GM12878 (cell line): ENCODE data around the gene NAV3. TPM values are rescaled to one million over a fixed set of nuclear protein-coding genes. Genes with fewer than 3 reads are reported as not detected.

Experiments
- ATAC-seq: fragments of 200-7000 bp; cut with Tn5 transposase; 3 replicates; pipeline ENCODE4 v1.9.1; 2020; ENCODE audit warnings: mild to moderate bottlenecking, moderate library complexity
- BruUV-seq: library from RNA; stranded (reverse); fragments of 400-500 nt; replicated peaks from 2 replicates; lab custom pipeline; 2021; lab: Mats Ljungman, UMichigan
- CTCF ChIA-PET: fragments of 300-600 bp; sonication (Branson Sonifier 250); formaldehyde crosslinking; extraction: SDS; loops from one replicate; lab custom pipeline; 2021; ENCODE audit warnings: inconsistent platforms; lab: Yijun Ruan, JAX
- POLR2A ChIA-PET: fragments of 350-600 bp; formaldehyde crosslinking; extraction: SDS; loops from one replicate; lab custom pipeline; 2021; ENCODE audit warnings: inconsistent platforms; lab: Charles Lee
- RAD21 ChIA-PET: fragments of 300-600 bp; sonication (Branson Sonifier 250); formaldehyde crosslinking; loops from one replicate; lab custom pipeline; 2023; ENCODE audit warnings: antibody characterized with exemption; ENCODE audit not compliant: unreplicated experiment; lab: Charles Lee
- SMC1A ChIA-PET: fragments of 300-600 bp; sonication (Branson Sonifier 250); formaldehyde crosslinking; loops from one replicate; lab custom pipeline; 2023; ENCODE audit not compliant: unreplicated experiment, uncharacterized antibody; lab: Charles Lee
- DNase-seq: peaks from one replicate; pipeline ENCODE4 v3.0.0-alpha.2; 2011; ENCODE audit warnings: low read depth, low spot score
- FAIRE-seq: peaks from 3 replicates; lab custom pipeline; 2011; peaks lifted over from hg19 to GRCh38; lab: Jason Lieb, UNC
- H2AFZ ChIP-seq: 2 replicates; pipeline ENCODE4 v1.6.0; 2011; ENCODE audit warnings: low read depth, low read length, control low read depth; ENCODE audit not compliant: control insufficient read depth
- H3K27ac ChIP-seq: 2 replicates; pipeline ENCODE4 v1.5.1; 2011; ENCODE audit warnings: control low read depth; ENCODE audit not compliant: control insufficient read depth, insufficient read depth
- H3K27me3 ChIP-seq, 2 experiments: replicated peaks in 1 of 2; 2 replicates each; pipeline versions ENCODE4 v1.6.0 to v1.6.1; 2011; ENCODE audit warnings: low read length in 1 of 2; ENCODE audit not compliant: control insufficient read depth in 2 of 2, insufficient read depth in 2 of 2
- H3K36me3 ChIP-seq, 2 experiments: 2 replicates each; pipeline ENCODE4 v1.5.1; 2011; ENCODE audit warnings: low read length in 1 of 2; ENCODE audit not compliant: control insufficient read depth in 2 of 2, insufficient read depth in 2 of 2
- H3K4me1 ChIP-seq: 2 replicates; pipeline ENCODE4 v1.6.1; 2011; ENCODE audit warnings: mild to moderate bottlenecking, low read length, moderate library complexity, mixed read lengths; ENCODE audit not compliant: control insufficient read depth, insufficient read depth
- H3K4me2 ChIP-seq: 2 replicates; pipeline ENCODE4 v1.6.0; 2011; ENCODE audit warnings: control low read depth; ENCODE audit not compliant: control insufficient read depth, insufficient read depth
- H3K4me3 ChIP-seq: fragments of 200-600 bp; sonication (generic); 2 replicates; pipeline ENCODE4 v1.5.1; 2016
- H3K79me2 ChIP-seq: 2 replicates; pipeline ENCODE4 v1.6.0; 2011; ENCODE audit warnings: low read length; ENCODE audit not compliant: control insufficient read depth, insufficient read depth
- H3K9ac ChIP-seq: 2 replicates; pipeline ENCODE4 v1.8.0; 2011; ENCODE audit warnings: low read length, control low read depth, mixed read lengths; ENCODE audit not compliant: control insufficient read depth, insufficient read depth
- H3K9me3 ChIP-seq: replicated peaks from 3 replicates; pipeline ENCODE4 v1.5.1; 2011; ENCODE audit warnings: mild to moderate bottlenecking, low read length; ENCODE audit not compliant: control insufficient read depth, insufficient read depth
- H4K20me1 ChIP-seq: 2 replicates; pipeline ENCODE4 v1.6.0; 2011; ENCODE audit not compliant: control insufficient read depth, insufficient read depth
- ATF7 ChIP-seq: fragments of 450-650 bp; IDR thresholded peaks from 2 replicates; pipeline ENCODE4 v1.6.1; 2016; ENCODE audit warnings: low read depth, mild to moderate bottlenecking
- CHD4 ChIP-seq: fragments of 200-600 bp; sonication (generic); IDR thresholded peaks from 2 replicates; pipeline ENCODE4 v1.6.1; 2016; ENCODE audit warnings: mild to moderate bottlenecking
- KAT2A ChIP-seq: conservative IDR thresholded peaks from 2 replicates; pipeline ENCODE4 v1.6.1; 2011; ENCODE audit warnings: low read depth, low read length; ENCODE audit not compliant: control insufficient read depth
- MTA2 ChIP-seq: fragments of 450-650 bp; IDR thresholded peaks from 2 replicates; pipeline ENCODE4 v1.6.1; 2016; ENCODE audit warnings: low read depth, mild to moderate bottlenecking, moderate library complexity
- NBN ChIP-seq: fragments of 450-650 bp; IDR thresholded peaks from 2 replicates; pipeline ENCODE4 v1.6.1; 2016
- PAX5 ChIP-seq: IDR thresholded peaks from 2 replicates; pipeline ENCODE4 v1.6.1; 2011; ENCODE audit warnings: low read depth, low read length, borderline replicate concordance
- PBX3 ChIP-seq: IDR thresholded peaks from 2 replicates; pipeline ENCODE4 v1.6.1; 2011; ENCODE audit warnings: mild to moderate bottlenecking, low read depth, low read length, moderate library complexity; ENCODE audit not compliant: insufficient replicate concordance
- RELA ChIP-seq: fragments of 450-650 bp; IDR thresholded peaks from 2 replicates; pipeline ENCODE4 v1.8.0; 2014; ENCODE audit warnings: borderline replicate concordance; ENCODE audit not compliant: partially characterized antibody
- SMC3 ChIP-seq: IDR thresholded peaks from 2 replicates; pipeline ENCODE4 v1.6.1; 2011; ENCODE audit warnings: low read length, improper control_type of control experiment, borderline replicate concordance
- YY1 ChIP-seq: IDR thresholded peaks from 2 replicates; pipeline ENCODE4 v1.6.1; 2011; ENCODE audit warnings: low read depth, mild to moderate bottlenecking, low read length
- ZBED1 ChIP-seq: IDR thresholded peaks from 2 replicates; pipeline ENCODE4 v1.6.1; 2016; ENCODE audit warnings: borderline replicate concordance
- ZNF207 ChIP-seq: fragments of 450-650 bp; IDR thresholded peaks from 2 replicates; pipeline ENCODE4 v1.6.1; 2014; ENCODE audit warnings: antibody characterized with exemption, mild to moderate bottlenecking, borderline replicate concordance
- ZNF384 ChIP-seq: IDR thresholded peaks from 2 replicates; pipeline ENCODE4 v1.6.1; 2012; ENCODE audit warnings: low read depth, mild to moderate bottlenecking, low read length, improper control_type of control experiment, borderline replicate concordance
- ZSCAN29 ChIP-seq: fragments of 450-650 bp; IDR thresholded peaks from 2 replicates; pipeline ENCODE4 v1.6.1; 2017; ENCODE audit warnings: mild to moderate bottlenecking, moderate library complexity
- WGBS: methylation state at CpG from one replicate; pipeline ENCODE4 v1.1.6; 2016; ENCODE audit warnings: low lambda C conversion rate; ENCODE audit not compliant: insufficient replicate concordance, insufficient coverage; ENCODE audit errors: missing lambda C conversion rate; 5-methylcytosine and 5-hydroxymethylcytosine counted together
- in situ Hi-C: fragments of 300-500 bp; cut with MboI; formaldehyde crosslinking; loops from 9 replicates; pipeline ENCODE4 v1.14.3; 2018; ENCODE audit warnings: mixed read lengths
- intact Hi-C: fragments of 100-400 bp; cut with micrococcal nuclease; formaldehyde crosslinking; loops from one replicate; pipeline ENCODE4 v1.14.2; 2022; ENCODE audit not compliant: unreplicated experiment
- polyA plus RNA-seq, 11 experiments: library from polyadenylated mRNA; depleted of rRNA in 4 of 11; unstranded in 6 of 11; stranded (reverse) in 5 of 11; fragments of >200 nt; fragmentation: Nextera tagmentation in 4 of 11; fragmentation: Illumina TruSeq in 1 of 11; extraction: Ambion mirVana in 4 of 11; extraction: Trizol in 1 of 11; gene quantifications; 1 replicate in 1 of 11; 2 replicates in 10 of 11; pipeline versions ENCODE4 v1.2.1 to v1.2.3, GENCODE V29; 2011 to 2016; ENCODE audit warnings: inconsistent platforms in 2 of 11, missing spikeins in 2 of 11, low read depth in 1 of 11
- total RNA-seq, 4 experiments: library from RNA; depleted of rRNA in 3 of 4; stranded (reverse); fragments of >200 nt in 3 of 4; fragmentation: Illumina TruSeq in 1 of 4; extraction: Trizol in 1 of 4; gene quantifications; 2 replicates each; pipeline versions ENCODE4 v1.2.1 to v1.2.3, GENCODE V29; 2013 to 2021
- TF ChIP-seq, protein P1 (sequence below): fragments of 450-650 bp; IDR thresholded peaks from 2 replicates; pipeline ENCODE4 v1.6.1; 2017; ENCODE audit warnings: mild to moderate bottlenecking, moderate library complexity
- TF ChIP-seq, protein P2 (sequence below): fragments of 450-650 bp; IDR thresholded peaks from 2 replicates; pipeline ENCODE4 v1.6.1; 2017; ENCODE audit warnings: borderline replicate concordance

Gene NAV3
- total and polyA plus RNA-seq, 10 of the 15 experiments (the other 5 are each of a cell fraction or from before 2014, with no cell fraction given) = 0.05 to 0.51 (median 0.22) TPM; not detected in 1

- SMC1A ChIA-PET = interaction anchor here (0.5 to 3.4 kb wide), 35 partner anchors 8 to 499 kb away, joined by 3 to 34 read pairs (median 3); no protein-coding TSS in a partner anchor
- in situ Hi-C loops = loop anchor here (5.0 kb wide), 1 partner anchor 198 kb away; no protein-coding TSS in a partner anchor
- Histone ChIP-seq H2AFZ (no peak overlapping the region), H3K9ac (no peak overlapping the region), H3K4me3 (no peak overlapping the region), H4K20me1 (no peaks in the 10 kb centered on the region), H3K27me3 (no peaks in the 10 kb centered on the region), H3K36me3 (no peaks in the 10 kb centered on the region), H3K27ac (no peak overlapping the region), H3K4me1 (no peaks in the 10 kb centered on the region), H3K9me3 (no peaks in the 10 kb centered on the region), H3K79me2 (no peaks in the 10 kb centered on the region), H3K4me2 (no peak overlapping the region)
- under 1% methylated on average over 6 of the region's 6 CpGs for WGBS
- FAIRE-seq (peak; percentile 91), DNase-seq (peak; percentile 45), ATAC-seq (peak; percentile 100)
- RAD21 ChIA-PET = interaction anchor here (0.5 to 3.4 kb wide), 25 partner anchors 10 to 773 kb away, joined by 3 to 27 read pairs (median 4); no protein-coding TSS in a partner anchor
- intact Hi-C loops = loop anchor here (1.0 to 10.0 kb wide), 3 partner anchors 111 to 881 kb away; no protein-coding TSS in a partner anchor
- POLR2A ChIA-PET = interaction anchor here (0.6 kb wide), 1 partner anchor 248 kb away, joined by 7 read pairs; no protein-coding TSS in a partner anchor
- BruUV-seq = no TSS peak
- CTCF ChIA-PET = interaction anchor here (0.6 to 5.3 kb wide), 43 partner anchors 10 to 773 kb away, joined by 3 to 50 read pairs (median 5); partner anchors contain the start of gene NAV3
- TF ChIP-seq ZNF384 (no peak), ZNF207 (peak; percentile 77; the same call in 1 of the 2 replicates), KAT2A (no peak), PBX3 (no peak), ZSCAN29 (peak; percentile 20; the same call in 1 of the 2 replicates), MTA2 (peak; percentile 75), ATF7 (peak; percentile 40; the same call in 1 of the 2 replicates), SMC3 (peak; percentile 98), YY1 (peak; percentile 48; the same call in 1 of the 2 replicates), CHD4 (no peak), PAX5 (no peak), NBN (0 out of 2 replicates have a peak, but pooled peaks have one; percentile 55), ZBED1 (no peak), RELA (peak; percentile 41)
- TF ChIP-seq, protein P1, sequence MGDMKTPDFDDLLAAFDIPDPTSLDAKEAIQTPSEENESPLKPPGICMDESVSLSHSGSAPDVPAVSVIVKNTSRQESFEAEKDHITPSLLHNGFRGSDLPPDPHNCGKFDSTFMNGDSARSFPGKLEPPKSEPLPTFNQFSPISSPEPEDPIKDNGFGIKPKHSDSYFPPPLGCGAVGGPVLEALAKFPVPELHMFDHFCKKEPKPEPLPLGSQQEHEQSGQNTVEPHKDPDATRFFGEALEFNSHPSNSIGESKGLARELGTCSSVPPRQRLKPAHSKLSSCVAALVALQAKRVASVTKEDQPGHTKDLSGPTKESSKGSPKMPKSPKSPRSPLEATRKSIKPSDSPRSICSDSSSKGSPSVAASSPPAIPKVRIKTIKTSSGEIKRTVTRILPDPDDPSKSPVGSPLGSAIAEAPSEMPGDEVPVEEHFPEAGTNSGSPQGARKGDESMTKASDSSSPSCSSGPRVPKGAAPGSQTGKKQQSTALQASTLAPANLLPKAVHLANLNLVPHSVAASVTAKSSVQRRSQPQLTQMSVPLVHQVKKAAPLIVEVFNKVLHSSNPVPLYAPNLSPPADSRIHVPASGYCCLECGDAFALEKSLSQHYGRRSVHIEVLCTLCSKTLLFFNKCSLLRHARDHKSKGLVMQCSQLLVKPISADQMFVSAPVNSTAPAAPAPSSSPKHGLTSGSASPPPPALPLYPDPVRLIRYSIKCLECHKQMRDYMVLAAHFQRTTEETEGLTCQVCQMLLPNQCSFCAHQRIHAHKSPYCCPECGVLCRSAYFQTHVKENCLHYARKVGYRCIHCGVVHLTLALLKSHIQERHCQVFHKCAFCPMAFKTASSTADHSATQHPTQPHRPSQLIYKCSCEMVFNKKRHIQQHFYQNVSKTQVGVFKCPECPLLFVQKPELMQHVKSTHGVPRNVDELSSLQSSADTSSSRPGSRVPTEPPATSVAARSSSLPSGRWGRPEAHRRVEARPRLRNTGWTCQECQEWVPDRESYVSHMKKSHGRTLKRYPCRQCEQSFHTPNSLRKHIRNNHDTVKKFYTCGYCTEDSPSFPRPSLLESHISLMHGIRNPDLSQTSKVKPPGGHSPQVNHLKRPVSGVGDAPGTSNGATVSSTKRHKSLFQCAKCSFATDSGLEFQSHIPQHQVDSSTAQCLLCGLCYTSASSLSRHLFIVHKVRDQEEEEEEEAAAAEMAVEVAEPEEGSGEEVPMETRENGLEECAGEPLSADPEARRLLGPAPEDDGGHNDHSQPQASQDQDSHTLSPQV = peak; percentile 85
- TF ChIP-seq, protein P2, sequence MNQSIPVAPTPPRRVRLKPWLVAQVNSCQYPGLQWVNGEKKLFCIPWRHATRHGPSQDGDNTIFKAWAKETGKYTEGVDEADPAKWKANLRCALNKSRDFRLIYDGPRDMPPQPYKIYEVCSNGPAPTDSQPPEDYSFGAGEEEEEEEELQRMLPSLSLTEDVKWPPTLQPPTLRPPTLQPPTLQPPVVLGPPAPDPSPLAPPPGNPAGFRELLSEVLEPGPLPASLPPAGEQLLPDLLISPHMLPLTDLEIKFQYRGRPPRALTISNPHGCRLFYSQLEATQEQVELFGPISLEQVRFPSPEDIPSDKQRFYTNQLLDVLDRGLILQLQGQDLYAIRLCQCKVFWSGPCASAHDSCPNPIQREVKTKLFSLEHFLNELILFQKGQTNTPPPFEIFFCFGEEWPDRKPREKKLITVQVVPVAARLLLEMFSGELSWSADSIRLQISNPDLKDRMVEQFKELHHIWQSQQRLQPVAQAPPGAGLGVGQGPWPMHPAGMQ = no peak
These were observed 94.9 kb downstream of the NAV3 start for GRCh38 chr12:77925536-77926108.
